ENCODE results near the gene CRTC1.

DNA sequence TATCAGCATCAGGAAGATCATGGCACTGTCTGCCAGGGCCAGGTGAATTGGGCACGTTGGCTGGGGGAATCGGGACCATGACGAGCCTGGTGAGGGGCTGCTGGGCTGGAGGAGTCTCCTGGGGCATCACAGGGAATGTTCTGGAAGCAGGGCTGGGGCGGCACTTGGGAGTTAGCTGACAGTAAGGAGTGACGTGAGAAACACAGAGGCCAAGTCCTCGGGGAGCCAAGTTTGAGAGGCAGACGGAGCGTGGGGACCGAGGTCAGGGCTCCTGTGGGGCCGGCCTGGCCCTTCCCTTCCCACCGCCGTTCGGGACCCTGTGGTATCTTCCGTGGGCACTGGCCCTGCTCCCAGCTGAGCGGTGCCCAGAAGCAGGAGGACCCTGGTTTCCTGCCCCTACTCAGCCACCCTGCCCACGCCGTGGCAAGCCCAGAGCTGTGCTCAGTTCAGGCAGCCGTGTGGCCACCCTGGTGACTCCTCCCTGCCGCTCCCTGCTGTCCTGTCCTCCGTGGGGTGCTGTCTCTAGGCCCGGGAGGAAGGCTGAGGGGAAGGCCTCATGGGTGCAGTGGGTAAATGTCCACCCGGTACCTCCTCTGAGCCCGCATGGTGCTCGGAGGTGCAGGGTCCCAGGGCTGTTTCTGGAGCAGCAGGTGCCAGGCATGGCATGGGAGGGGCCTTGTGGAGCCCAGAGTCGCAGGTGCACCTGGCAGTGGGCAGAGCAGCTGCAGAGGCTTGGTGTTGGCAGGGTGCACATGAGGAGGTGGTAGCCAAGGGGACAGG lies 25.2 kb downstream of the CRTC1 start:
- TF ChIP-seq, protein P1, sequence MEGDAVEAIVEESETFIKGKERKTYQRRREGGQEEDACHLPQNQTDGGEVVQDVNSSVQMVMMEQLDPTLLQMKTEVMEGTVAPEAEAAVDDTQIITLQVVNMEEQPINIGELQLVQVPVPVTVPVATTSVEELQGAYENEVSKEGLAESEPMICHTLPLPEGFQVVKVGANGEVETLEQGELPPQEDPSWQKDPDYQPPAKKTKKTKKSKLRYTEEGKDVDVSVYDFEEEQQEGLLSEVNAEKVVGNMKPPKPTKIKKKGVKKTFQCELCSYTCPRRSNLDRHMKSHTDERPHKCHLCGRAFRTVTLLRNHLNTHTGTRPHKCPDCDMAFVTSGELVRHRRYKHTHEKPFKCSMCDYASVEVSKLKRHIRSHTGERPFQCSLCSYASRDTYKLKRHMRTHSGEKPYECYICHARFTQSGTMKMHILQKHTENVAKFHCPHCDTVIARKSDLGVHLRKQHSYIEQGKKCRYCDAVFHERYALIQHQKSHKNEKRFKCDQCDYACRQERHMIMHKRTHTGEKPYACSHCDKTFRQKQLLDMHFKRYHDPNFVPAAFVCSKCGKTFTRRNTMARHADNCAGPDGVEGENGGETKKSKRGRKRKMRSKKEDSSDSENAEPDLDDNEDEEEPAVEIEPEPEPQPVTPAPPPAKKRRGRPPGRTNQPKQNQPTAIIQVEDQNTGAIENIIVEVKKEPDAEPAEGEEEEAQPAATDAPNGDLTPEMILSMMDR (IDR thresholded peaks at IDR 0.05; ENCODE audit: insufficient read depth, low read length, poor library complexity, severe bottlenecking) = no peak
- no peak for TF ChIP-seq EZH2phosphoT487 (conservative IDR thresholded peaks at IDR 0.05; ENCODE audit: low read length)

All from SU-DHL-6 (cell line).